ENCODE results near the gene GLTP.

DNA sequence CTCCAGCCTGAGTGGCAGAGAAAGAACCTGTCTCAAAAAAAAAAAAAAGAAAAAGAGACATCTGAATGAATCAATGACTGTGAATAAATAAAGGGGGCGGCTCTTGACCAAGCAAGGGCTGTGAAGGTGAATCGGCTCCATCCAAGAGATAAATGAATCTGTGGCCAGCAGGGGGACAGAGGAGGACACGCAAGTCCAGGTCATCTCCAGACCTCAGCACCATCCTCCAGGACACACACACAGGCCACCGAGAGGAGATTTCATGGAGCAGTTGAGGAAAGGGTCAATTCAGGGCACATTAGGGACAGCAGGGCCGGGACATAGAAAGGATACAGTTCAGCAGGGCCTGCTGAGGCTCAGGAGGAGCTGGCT, 68.7 kb downstream of the GLTP start:
- TF ChIP-seq, protein P1, sequence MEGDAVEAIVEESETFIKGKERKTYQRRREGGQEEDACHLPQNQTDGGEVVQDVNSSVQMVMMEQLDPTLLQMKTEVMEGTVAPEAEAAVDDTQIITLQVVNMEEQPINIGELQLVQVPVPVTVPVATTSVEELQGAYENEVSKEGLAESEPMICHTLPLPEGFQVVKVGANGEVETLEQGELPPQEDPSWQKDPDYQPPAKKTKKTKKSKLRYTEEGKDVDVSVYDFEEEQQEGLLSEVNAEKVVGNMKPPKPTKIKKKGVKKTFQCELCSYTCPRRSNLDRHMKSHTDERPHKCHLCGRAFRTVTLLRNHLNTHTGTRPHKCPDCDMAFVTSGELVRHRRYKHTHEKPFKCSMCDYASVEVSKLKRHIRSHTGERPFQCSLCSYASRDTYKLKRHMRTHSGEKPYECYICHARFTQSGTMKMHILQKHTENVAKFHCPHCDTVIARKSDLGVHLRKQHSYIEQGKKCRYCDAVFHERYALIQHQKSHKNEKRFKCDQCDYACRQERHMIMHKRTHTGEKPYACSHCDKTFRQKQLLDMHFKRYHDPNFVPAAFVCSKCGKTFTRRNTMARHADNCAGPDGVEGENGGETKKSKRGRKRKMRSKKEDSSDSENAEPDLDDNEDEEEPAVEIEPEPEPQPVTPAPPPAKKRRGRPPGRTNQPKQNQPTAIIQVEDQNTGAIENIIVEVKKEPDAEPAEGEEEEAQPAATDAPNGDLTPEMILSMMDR (IDR thresholded peaks at IDR 0.05; ENCODE audit: low read length): no peak
- no peak for TF ChIP-seq EZH2phosphoT487 (IDR thresholded peaks at IDR 0.05; ENCODE audit: low read length)
- TF ChIP-seq EZH2 (optimal IDR thresholded peaks at IDR 0.05; ENCODE audit: low read depth, low read length): no peak

Data from MM.1S (cell line).